ENCODE data around the gene PMPCA. TPM values are rescaled to one million over a fixed set of nuclear protein-coding genes. Genes with fewer than 3 reads are reported as not detected.

The PMPCA gene
- total and polyA plus RNA-seq, 2 of the 8 experiments (the other 6 are each of a cell fraction or from before 2014, with no cell fraction given), result 60.0 to 88.2 TPM

- Histone ChIP-seq H4K91ac (replicated peaks; ENCODE audit: insufficient read length, low read length) (no peak overlapping the region), H3K79me1 (ENCODE audit: low read depth, low read length) (peaks cover 6% of the 10 kb centered on the region), H2BK15ac (ENCODE audit: low read length) (no peak overlapping the region), H4K5ac (ENCODE audit: insufficient read length, low read depth, low read length) (no peak overlapping the region), H3K23ac (ENCODE audit: insufficient read length) (no peak overlapping the region), H3K27me3 (replicated peaks in 1 of 4; ENCODE audit: control insufficient read depth in 3 of 4, extremely low read depth in 1 of 4, insufficient read depth in 3 of 4, low read length in 3 of 4) (no peaks in the 10 kb centered on the region), H3K36me3 (ENCODE audit: control insufficient read depth in 2 of 4, insufficient read depth in 4 of 4, low read length in 3 of 4) (peaks cover 37 to 58% (median 52%) of the 10 kb centered on the region in 4 experiments), H2AFZ (ENCODE audit: low read length) (no peak overlapping the region), H2BK5ac (ENCODE audit: low read depth, low read length) (no peak overlapping the region), H3K27ac (ENCODE audit: low read depth, low read length) (no peak overlapping the region), H3K9me3 (ENCODE audit: insufficient read depth in 2 of 2, low read depth in 1 of 2, low read length in 1 of 2) (no peaks in the 10 kb centered on the region), H3K4me2 (ENCODE audit: insufficient read depth in 1 of 2, low read depth in 2 of 2, low read length in 2 of 2) (no peak overlapping the region), H3K18ac (ENCODE audit: extremely low read depth, low read length) (no peak overlapping the region), H2BK20ac (ENCODE audit: low read length) (no peak overlapping the region), H3K79me2 (ENCODE audit: control insufficient read depth in 1 of 2, insufficient read depth in 2 of 2, low read length in 2 of 2) (peaks cover 3 to 25% of the 10 kb centered on the region in 2 experiments), H3K56ac (replicated peaks; ENCODE audit: insufficient read length, low read depth, low read length) (no peak overlapping the region), H2BK120ac (replicated peaks; ENCODE audit: low read depth, low read length) (no peak overlapping the region), H3K9ac (replicated peaks in 1 of 4; ENCODE audit: extremely low read depth in 1 of 4, low read depth in 3 of 4, low read length in 3 of 4) (no peak overlapping the region), H4K20me1 (replicated peaks in 1 of 2; ENCODE audit: control insufficient read depth in 1 of 2, insufficient read depth in 2 of 2, low read length in 2 of 2) (peaks cover 14 to 15% of the 10 kb centered on the region in 2 experiments), H3K4me3 (ENCODE audit: extremely low read depth in 1 of 4, insufficient read depth in 2 of 4, low read depth in 3 of 4, low read length in 4 of 4) (no peak overlapping the region), H3K14ac (ENCODE audit: insufficient read length) (no peak overlapping the region), H3K4me1 (replicated peaks in 1 of 4; ENCODE audit: control insufficient read depth in 3 of 4, insufficient read depth in 4 of 4, low read length in 3 of 4) (no peaks in the 10 kb centered on the region; a peak in 2 of 7 replicates), H3K4ac (replicated peaks; ENCODE audit: insufficient read length, low read depth, low read length) (no peak overlapping the region), H3K23me2 (ENCODE audit: low read depth, low read length) (no peaks in the 10 kb centered on the region), H2AK5ac (ENCODE audit: low read depth, low read length) (no peak overlapping the region), H2BK12ac (ENCODE audit: low read depth, low read length) (no peak overlapping the region), H4K8ac (ENCODE audit: extremely low read depth, insufficient read depth, low read length) (no peak overlapping the region)
- FAIRE-seq (no peak), DNase-seq (ENCODE audit: low read depth in 1 of 2, low spot score in 2 of 2) (no peak)
- CTCF ChIA-PET (ENCODE audit: partially characterized antibody), result interaction anchor here (0.7 to 1.6 kb wide), 4 partner anchors 10 to 24 kb away, joined by 3 to 5 read pairs (median 3); partner anchors contain the start of gene INPP5E
- TF ChIP-seq JUND (IDR thresholded peaks at IDR 0.05; ENCODE audit: low read length), result no peak
- no peak for TF ChIP-seq CTCF (IDR thresholded peaks at IDR 0.05; ENCODE audit: control extremely low read depth in 1 of 3, insufficient read depth in 1 of 3, low read depth in 1 of 3, low read length in 3 of 3)
- no peak for TF ChIP-seq HDAC6 (IDR thresholded peaks at IDR 0.05; ENCODE audit: low read depth, low read length)
- no peak for TF ChIP-seq BACH1 (IDR thresholded peaks at IDR 0.05; ENCODE audit: low read length)
- TF ChIP-seq CBX5 (IDR thresholded peaks at IDR 0.05; ENCODE audit: low read depth, low read length), result no peak
- no peak for TF ChIP-seq TCF12 (IDR thresholded peaks at IDR 0.05; ENCODE audit: low read depth, low read length)
- TF ChIP-seq ATF2 (IDR thresholded peaks at IDR 0.05; ENCODE audit: low read length), result no peak
- no peak for TF ChIP-seq YY1 (IDR thresholded peaks at IDR 0.05; ENCODE audit: low read depth, low read length)
- TF ChIP-seq TAF7 (optimal IDR thresholded peaks at IDR 0.05; ENCODE audit: borderline replicate concordance, low read depth, low read length), result no peak
- TF ChIP-seq TEAD4 (IDR thresholded peaks at IDR 0.05; ENCODE audit: low read depth, low read length), result no peak
- WGBS, 2 experiments (ENCODE audit: extremely low coverage in 1 of 2, insufficient coverage in 1 of 2, insufficient read length in 1 of 2, insufficient replicate concordance in 2 of 2, low coverage in 1 of 2, low lambda C conversion rate in 2 of 2, missing lambda C conversion rate in 1 of 2), result 95% methylated on average over 8 of the region's 8 CpGs; no CpG with 5 or more reads in 1 of the 2 experiments
- POLR2A ChIA-PET (ENCODE audit: partially characterized antibody), result interaction anchor here (0.8 to 4.4 kb wide), 4 partner anchors 9 to 42 kb away, joined by 3 to 25 read pairs (median 6); partner anchors contain the start of genes CARD9 and INPP5E
Observed at GRCh38 chr9:136416427-136416826, 6.0 kb downstream of the PMPCA start.

All from H1 (cell line).